GM21737 (cell line): ENCODE measurements around the gene NFIX.
A peak's percentile ranks its signal among the peaks of the same experiment; 100 is the strongest.

ENCODE experiments used
- ATAC-seq: cut with Tn5 transposase; IDR thresholded peaks from one replicate; pipeline ENCODE4 v1.9.1; 2021; ENCODE audit warnings: mild to moderate bottlenecking, moderate library complexity; ENCODE audit not compliant: unreplicated experiment

Gene NFIX

GRCh38 chr19:13053238-13053637 lies 58.0 kb downstream of the NFIX start:
- no peak for ATAC-seq

- no peak for ATAC-seq
Measured at GRCh38 chr19:13053761-13054625, 58.7 kb downstream of the NFIX start.

GRCh38 chr19:13054626-13055212 lies 59.4 kb downstream of the NFIX start:
- no peak for ATAC-seq

- ATAC-seq: no peak
Measured at GRCh38 chr19:13055213-13056051, 60.2 kb downstream of the NFIX start.

- ATAC-seq: no peak
Measured at GRCh38 chr19:13056052-13056660, 60.9 kb downstream of the NFIX start.

GRCh38 chr19:13057147-13057572 lies 61.9 kb downstream of the NFIX start:
- ATAC-seq: no peak

GRCh38 chr19:13057744-13058143 lies 62.5 kb downstream of the NFIX start:
- ATAC-seq: no peak

- no peak for ATAC-seq
Measured at GRCh38 chr19:13058951-13059660, 63.8 kb downstream of the NFIX start.

- no peak for ATAC-seq
Measured at GRCh38 chr19:13060233-13060963, 65.1 kb downstream of the NFIX start.

GRCh38 chr19:13060964-13061927 lies 66.0 kb downstream of the NFIX start:
- ATAC-seq: peak; percentile 82

GRCh38 chr19:13062317-13062716 lies 67.0 kb downstream of the NFIX start:
- ATAC-seq: no peak

- ATAC-seq: no peak
Measured at GRCh38 chr19:13063461-13064091, 68.3 kb downstream of the NFIX start.

- no peak for ATAC-seq
Measured at GRCh38 chr19:13064092-13064489, 68.8 kb downstream of the NFIX start.

GRCh38 chr19:13066226-13066625 lies 71.0 kb downstream of the NFIX start:
- ATAC-seq: no peak

GRCh38 chr19:13066933-13067807 lies 71.9 kb downstream of the NFIX start:
- ATAC-seq: no peak

- no peak for ATAC-seq
Measured at GRCh38 chr19:13068085-13068846, 73.0 kb downstream of the NFIX start.
